ENCODE results near the gene MTHFD2L. TPM values are rescaled to one million over a fixed set of nuclear protein-coding genes. Genes with fewer than 3 reads are reported as not detected.

Gene MTHFD2L
- total RNA-seq, 1 experiment from 2014 or later, result 9.4 TPM

GRCh38 chr4:74205046-74205445 lies 47.1 kb downstream of the MTHFD2L start:
- Mint-ChIP-seq H3K36me3 (no peaks in the 10 kb centered on the region), H3K27ac (no peak overlapping the region), H3K27me3 (ENCODE audit: low read depth) (no peaks in the 10 kb centered on the region), H3K4me1 (peaks cover 11% of the 10 kb centered on the region), H3K9me3 (no peaks in the 10 kb centered on the region), H3K4me3 (no peak overlapping the region)
- TF ChIP-seq ZNF232 (CRISPR knock-in tag; IDR thresholded peaks at IDR 0.05), result no peak
- no peak for TF ChIP-seq FOXP1 (CRISPR knock-in tag; IDR thresholded peaks at IDR 0.05; ENCODE audit: borderline replicate concordance)
- TF ChIP-seq CBFB (CRISPR knock-in tag; IDR thresholded peaks at IDR 0.05; ENCODE audit: low read depth), result no peak
- no peak for TF ChIP-seq ZNF671 (CRISPR knock-in tag; IDR thresholded peaks at IDR 0.05)
- TF ChIP-seq JUN (CRISPR knock-in tag; IDR thresholded peaks at IDR 0.05), result no peak
- no peak for TF ChIP-seq ZMAT4 (CRISPR knock-in tag; IDR thresholded peaks at IDR 0.05)
- no peak for TF ChIP-seq ERG (CRISPR knock-in tag; IDR thresholded peaks at IDR 0.05)
- no peak for TF ChIP-seq ZNF138 (CRISPR knock-in tag; conservative IDR thresholded peaks at IDR 0.05)
- TF ChIP-seq USF2 (CRISPR knock-in tag; IDR thresholded peaks at IDR 0.05), result no peak
- no peak for TF ChIP-seq PREB (CRISPR knock-in tag; IDR thresholded peaks at IDR 0.05; ENCODE audit: borderline replicate concordance)
- POLR2A ChIA-PET, result no interaction called here
- CTCF ChIA-PET, result interaction anchor here (1.2 kb wide), 1 partner anchor 16 kb away, joined by 4 read pairs; no protein-coding TSS in a partner anchor
- DNase-seq (ENCODE audit: low spot score) (no peak), ATAC-seq (no peak)

GRCh38 chr4:74205559-74205958 lies 47.6 kb downstream of the MTHFD2L start:
- no peaks in the 10 kb centered on the region for H3K27me3 Mint-ChIP-seq (ENCODE audit: low read depth)
- ChIA-PET POLR2A (no interaction called here), CTCF (no interaction called here)
- ATAC-seq (no peak), DNase-seq (ENCODE audit: low spot score) (no peak)
- no peak overlapping the region for H3K4me3 Mint-ChIP-seq
- no peaks in the 10 kb centered on the region for H3K36me3 Mint-ChIP-seq
- H3K9me3 Mint-ChIP-seq, result no peaks in the 10 kb centered on the region; the same call in 1 of the 2 replicates
- peaks cover 11% of the 10 kb centered on the region for H3K4me1 Mint-ChIP-seq
- TF ChIP-seq ZSCAN18 (CRISPR knock-in tag; IDR thresholded peaks at IDR 0.05), result no peak
- TF ChIP-seq IRF1 (CRISPR knock-in tag; IDR thresholded peaks at IDR 0.05), result no peak
- TF ChIP-seq JAZF1 (CRISPR knock-in tag; IDR thresholded peaks at IDR 0.05), result no peak
- H3K27ac Mint-ChIP-seq, result no peak overlapping the region

GRCh38 chr4:74206088-74206825 lies 48.3 kb downstream of the MTHFD2L start:
- Mint-ChIP-seq H3K27ac (no peak overlapping the region), H3K9me3 (peaks cover 3% of the 10 kb centered on the region; the same call in 1 of the 2 replicates), H3K27me3 (ENCODE audit: low read depth) (no peaks in the 10 kb centered on the region), H3K36me3 (no peaks in the 10 kb centered on the region), H3K4me1 (peaks cover 11% of the 10 kb centered on the region), H3K4me3 (no peak overlapping the region)
- POLR2A ChIA-PET, result no interaction called here
- ATAC-seq (no peak), DNase-seq (ENCODE audit: low spot score) (no peak)
- CTCF ChIA-PET, result no interaction called here
- no peak for TF ChIP-seq ZNF138 (CRISPR knock-in tag; conservative IDR thresholded peaks at IDR 0.05)
- TF ChIP-seq IRF1 (CRISPR knock-in tag; IDR thresholded peaks at IDR 0.05), result no peak
- no peak for TF ChIP-seq SMAD3 (CRISPR knock-in tag; IDR thresholded peaks at IDR 0.05; ENCODE audit: borderline replicate concordance)
- TF ChIP-seq AR (CRISPR knock-in tag; IDR thresholded peaks at IDR 0.05), result no peak
- TF ChIP-seq ZNF263 (CRISPR knock-in tag; IDR thresholded peaks at IDR 0.05; ENCODE audit: low read depth), result no peak
- no peak for TF ChIP-seq MYBL2 (CRISPR knock-in tag; IDR thresholded peaks at IDR 0.05)
- TF ChIP-seq E2F4 (CRISPR knock-in tag; IDR thresholded peaks at IDR 0.05; ENCODE audit: borderline replicate concordance, low read depth), result no peak
